Activated gamma-delta T cell treated with Interleukin-2 at 50 U/mL for 16 hours (primary cell): ENCODE data around the gene EID2B.

Source experiments
- DNase-seq: peaks from one replicate; pipeline ENCODE4 v3.0.0-alpha.2; 2020

EID2B gene

GRCh38 chr19:39531834-39532232, 819 bp downstream of the EID2B start:
- DNase-seq, result no peak

DNA sequence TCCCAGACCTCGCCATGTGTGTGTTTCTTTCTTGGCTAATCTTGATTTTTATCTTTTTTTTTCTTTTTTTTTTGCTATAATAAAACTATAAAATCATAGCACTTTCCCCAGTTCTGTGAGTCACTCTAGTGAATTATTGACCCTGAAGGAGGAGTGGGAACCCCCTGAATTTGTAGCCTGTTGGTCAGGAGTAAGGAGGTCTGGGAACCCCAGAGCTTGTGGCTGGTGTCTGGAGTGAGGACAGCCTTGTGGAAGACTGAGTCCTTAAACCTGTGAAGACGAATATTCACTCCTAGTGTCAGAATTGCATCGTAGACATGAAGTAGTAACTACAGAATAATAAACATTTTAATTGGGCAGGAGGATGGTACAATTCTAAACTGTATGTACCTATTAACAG, 7.4 kb downstream of the EID2B start:
- no peak for DNase-seq

DNA sequence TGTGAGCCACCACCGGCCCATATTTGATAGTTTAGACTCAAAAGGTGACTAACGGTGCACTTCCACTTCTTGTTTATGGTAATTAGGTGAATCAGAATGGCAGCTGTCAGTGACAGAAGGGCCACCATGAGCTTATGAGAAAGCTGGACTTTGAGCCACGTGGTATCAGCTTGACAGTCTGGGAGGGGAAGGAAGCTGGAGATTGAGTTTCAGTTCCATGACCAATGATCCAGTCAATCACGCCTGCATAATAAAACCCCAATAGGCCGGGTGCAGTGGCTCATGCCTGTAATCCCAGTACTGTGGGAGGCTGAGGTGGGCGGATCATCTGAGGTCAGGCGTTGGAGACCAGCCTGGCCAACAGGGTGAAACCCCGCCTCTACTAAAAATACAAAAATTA, 8.2 kb downstream of the EID2B start:
- no peak for DNase-seq

DNA sequence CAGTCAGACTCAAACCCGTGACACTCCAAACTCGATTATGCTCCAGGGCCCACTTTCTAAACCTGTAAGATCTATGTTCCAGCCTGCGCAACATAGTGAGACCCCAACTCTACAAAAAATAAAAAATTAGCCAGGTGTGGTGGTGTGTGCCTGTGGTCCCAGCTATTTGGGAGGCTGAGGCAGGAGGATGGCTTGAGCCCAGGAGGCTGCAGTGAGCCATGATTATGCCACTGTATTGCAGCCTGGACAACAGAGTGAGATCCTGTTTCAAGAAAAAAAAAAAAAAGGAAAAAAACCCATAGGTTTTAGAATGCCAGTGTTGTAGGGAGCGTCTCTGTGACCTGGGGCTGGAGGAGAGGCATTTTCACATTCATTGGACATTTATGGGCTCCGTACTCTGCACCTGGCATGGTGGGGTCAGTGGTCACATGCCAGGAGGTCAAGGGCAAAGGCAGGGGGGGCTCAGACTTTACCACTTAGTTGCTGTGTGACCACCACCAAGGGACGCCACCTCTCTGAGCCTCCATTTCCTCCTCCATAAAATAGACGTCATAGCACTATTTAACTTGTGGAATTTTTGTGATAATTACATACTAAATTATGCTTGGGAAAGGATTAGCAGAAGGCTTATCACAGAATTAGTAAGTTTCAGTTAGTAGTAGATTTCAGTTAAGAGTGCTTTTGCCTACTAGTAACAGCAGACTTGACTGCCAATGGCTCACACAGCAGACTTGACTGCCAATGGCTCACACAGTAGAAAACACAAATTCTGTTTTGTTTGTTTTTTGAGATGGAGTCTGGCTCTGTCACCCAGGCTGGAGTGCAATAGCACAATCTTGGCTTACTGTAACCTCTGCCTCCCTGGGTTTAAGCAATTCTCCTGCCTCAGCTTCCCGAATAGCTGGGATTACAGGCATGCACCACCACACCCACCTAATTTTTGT, 11.8 kb downstream of the EID2B start:
- no peak for DNase-seq

GRCh38 chr19:39518975-39519374, 13.7 kb downstream of the EID2B start:
- DNase-seq, result no peak

DNA sequence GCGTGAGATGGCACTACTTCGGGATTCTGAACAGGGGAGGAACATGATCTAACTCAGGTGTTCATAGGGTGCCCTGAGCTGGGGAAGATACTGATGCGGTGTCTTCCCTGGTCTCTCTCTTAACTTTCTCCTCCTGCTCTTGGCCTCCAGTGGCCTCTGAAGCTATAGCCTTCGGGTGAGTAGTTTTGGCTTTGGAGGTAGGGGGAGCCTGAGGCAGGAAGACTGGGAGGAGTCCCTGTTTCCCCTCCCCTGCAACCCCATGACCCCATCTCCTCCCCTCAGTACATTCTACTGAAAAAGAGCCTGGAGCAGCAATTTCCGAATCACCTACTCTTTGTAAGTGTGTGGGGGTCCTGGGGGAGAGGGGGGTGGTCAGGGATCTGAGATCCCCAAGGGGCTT, 14.2 kb downstream of the EID2B start:
- DNase-seq, result no peak

DNA sequence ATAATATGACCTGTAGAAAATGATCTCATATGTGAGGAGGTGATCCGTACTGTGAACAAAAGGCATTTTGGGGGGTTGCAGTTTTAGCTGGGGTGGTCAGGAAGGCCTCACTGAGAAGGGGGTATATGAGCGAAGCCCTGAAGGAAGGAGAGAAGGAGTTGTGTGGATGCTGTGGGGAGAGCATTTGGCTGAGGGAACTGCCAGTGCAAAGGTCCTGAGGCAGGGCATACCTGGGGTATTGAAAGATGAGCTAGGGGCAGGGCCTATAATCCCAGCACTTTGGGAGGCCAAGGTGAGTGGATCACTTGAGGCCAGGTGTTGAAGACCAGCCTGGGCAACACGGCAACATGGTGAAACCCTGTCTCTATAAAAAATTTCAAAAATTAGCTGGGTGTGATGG, 15.2 kb downstream of the EID2B start:
- no peak for DNase-seq

DNA sequence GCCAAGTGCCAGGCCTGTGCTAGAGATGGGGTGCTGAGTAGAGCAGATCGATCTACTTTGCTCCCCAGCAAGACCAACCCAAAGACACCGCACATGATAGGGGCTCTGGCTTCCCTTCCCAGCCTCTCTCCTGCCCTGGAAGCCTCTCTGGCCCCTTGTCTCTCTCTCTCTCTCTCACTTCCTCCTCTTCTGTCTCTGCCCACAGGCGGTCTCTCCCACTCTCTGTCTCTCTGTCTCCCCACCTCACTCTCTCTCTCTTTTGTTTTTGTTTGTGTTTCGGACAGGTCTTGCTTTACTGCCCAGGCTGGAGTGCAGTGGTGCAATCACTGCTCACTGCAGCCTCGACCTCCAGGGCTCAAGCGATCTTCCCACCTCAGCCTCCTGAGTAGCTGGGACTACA, 16.4 kb downstream of the EID2B start:
- DNase-seq, result no peak

DNA sequence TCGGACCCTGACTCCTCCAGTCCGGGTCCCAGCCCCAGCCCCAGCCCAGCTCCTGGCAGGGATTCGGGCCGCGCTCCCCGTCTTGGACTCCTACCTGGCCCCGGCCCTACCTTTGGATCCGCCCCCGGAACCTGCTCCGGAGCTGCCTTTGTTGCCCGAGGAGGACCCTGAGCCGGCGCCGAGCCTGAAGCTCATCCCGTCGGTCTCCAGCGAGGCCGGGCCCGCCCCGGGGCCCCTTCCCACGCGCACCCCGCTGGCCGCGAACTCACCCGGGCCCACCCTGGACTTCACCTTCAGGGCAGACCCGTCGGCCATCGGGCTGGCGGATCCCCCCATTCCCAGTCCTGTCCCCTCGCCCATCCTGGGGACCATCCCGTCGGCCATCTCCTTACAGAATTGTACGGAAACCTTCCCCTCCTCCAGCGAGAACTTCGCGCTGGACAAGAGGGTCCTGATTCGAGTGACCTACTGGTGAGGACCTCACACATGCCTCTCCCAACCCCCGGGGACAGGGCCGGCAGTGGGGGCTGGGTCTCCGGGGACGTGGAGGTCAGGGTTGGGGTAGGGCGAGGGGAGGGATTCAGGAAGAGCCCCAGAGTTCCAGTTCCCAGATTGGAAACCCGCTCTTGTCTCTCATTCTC, 17.0 kb downstream of the EID2B start:
- no peak for DNase-seq

GRCh38 chr19:39514840-39515550, 17.7 kb downstream of the EID2B start, which contains the start of gene SELENOV:
Gene SELENOV (plus strand): TSS chr19:39515139. CDS start chr19:39515213, 74 bp downstream.
- peak; percentile 23 for DNase-seq

DNA sequence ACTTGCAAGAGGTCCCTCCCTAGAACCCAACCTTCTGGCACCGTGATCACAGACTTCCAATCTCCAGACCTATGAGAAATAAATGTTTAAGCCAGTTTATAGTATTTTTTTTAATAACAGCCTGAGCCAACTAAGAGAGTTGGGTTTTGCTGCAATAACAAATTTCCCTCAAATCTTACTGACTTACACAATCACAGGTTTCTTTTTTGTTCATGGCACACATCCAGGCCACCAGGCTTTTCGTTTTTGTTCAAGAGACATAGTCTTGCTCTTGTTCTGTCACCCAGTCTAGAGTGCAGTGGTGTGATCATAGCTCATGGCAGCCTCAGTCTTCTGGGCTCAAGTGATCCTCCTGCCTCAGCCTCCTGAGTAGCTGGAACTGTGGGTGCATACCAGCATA, 19.7 kb downstream of the EID2B start:
- DNase-seq, result no peak

DNA sequence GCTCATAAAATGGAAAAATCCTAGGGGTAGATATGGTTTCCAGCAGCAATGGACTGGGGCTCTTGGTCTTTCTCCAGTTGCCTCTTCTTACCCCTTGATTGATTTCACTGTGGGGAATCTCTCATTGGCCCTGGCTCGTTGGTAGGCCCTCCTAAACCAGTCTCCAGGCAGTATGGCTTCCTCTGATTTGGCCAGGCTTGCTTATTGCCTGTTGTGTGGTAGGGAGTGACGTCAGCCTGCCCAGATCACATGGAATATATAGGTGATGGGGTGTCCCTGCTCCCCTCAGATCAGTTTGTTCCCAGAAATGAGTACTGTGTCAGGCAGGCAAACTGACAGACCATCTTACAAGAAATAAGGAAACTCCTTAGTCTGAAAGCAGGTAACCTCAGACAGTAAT, 23.4 kb downstream of the EID2B start:
- DNase-seq, result no peak

GRCh38 chr19:39508629-39509028, 24.0 kb downstream of the EID2B start:
- DNase-seq, result no peak

DNA sequence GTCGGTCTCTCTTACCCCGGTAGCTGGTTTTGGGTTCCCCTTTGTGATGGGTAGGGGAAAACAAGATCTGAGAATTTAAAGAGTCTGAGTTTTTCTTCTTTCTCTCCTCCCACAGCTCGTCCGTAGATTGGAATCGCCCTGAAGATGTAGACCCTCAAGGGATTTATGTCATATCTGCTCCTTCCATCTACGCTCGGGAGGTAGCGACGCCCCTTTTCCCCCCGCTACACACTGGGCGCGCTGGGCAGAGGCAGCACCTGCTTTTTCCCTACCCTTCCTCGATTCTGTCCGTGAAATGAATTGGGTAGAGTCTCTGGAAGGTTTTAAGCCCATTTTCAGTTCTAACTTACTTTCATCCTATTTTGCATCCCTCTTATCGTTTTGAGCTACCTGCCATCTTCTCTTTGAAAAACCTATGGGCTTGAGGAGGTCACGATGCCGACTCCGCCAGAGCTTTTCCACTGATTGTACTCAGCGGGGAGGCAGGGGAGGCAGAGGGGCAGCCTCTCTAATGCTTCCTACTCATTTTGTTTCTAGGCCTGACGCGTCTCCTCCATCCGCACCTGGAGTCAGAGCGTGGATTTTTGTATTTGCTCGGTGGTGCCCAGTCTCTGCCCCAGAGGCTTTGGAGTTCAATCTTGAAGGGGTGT, 24.8 kb downstream of the EID2B start:
- DNase-seq, result no peak

DNA sequence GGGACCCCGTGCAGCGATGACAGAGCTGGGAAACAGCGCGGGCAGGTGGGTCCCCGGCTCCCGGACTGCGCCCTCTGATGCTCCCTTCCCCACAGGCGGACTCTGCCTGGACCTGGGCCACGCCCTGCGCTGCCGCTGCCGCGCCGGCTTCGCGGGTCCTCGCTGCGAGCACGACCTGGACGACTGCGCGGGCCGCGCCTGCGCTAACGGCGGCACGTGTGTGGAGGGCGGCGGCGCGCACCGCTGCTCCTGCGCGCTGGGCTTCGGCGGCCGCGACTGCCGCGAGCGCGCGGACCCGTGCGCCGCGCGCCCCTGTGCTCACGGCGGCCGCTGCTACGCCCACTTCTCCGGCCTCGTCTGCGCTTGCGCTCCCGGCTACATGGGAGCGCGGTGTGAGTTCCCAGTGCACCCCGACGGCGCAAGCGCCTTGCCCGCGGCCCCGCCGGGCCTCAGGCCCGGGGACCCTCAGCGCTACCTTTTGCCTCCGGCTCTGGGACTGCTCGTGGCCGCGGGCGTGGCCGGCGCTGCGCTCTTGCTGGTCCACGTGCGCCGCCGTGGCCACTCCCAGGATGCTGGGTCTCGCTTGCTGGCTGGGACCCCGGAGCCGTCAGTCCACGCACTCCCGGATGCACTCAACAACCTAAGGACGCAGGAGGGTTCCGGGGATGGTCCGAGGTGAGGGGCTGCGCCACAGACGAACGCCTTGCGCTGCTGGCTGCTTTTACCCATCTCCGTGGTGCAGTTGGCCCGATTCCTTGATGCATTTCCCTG, 25.5 kb downstream of the EID2B start:
- no peak for DNase-seq

DNA sequence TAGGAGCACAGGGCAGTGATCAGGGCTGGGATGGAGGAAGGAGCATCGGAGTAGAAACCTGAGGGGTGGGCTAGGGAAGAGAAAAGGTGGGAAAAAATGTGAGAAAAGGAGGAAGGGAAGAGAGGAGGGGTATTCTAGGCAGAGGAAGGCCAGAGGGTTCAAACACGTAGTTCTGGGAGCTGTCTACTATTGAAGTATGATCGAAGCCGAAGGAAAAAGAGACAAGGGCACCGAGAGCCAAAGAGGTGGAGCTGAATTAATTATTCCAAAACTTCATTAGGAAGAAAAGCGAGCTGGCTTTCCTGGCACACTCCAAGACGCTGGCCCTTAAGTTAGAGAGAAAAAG, 26.1 kb downstream of the EID2B start:
- no peak for DNase-seq

DNA sequence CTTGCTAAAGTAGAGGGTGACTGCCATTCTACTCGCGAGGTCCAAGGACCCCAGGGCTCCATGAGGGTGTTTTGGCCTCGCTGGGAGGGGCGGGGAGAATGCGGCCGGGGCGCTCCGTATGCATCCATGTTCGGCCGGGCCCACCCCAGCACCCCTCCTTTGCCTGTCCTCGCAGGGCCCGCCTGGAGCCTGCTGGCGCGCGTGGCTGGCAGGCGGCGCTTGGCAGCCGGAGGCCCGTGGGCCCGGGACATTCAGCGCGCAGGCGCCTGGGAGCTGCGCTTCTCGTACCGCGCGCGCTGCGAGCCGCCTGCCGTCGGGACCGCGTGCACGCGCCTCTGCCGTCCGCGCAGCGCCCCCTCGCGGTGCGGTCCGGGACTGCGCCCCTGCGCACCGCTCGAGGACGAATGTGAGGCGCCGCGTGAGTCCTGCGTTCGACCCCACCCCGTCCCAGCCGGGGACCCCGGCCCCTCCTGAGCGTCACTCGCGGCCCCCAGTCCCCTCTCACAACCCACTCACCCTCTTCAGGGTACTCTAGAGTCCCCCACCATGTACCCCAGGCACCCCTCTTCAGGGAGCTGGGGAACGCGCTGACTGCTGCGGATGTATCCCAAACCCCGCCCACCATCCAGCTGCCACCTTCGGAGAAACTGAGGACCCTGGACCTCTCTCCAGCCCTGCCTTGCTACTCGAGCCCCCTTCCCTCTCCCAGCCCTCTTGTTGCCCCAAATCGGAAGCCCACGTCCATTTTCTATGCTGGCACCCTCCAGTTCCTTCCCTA, 29.8 kb downstream of the EID2B start:
- DNase-seq, result peak; percentile 65

DNA sequence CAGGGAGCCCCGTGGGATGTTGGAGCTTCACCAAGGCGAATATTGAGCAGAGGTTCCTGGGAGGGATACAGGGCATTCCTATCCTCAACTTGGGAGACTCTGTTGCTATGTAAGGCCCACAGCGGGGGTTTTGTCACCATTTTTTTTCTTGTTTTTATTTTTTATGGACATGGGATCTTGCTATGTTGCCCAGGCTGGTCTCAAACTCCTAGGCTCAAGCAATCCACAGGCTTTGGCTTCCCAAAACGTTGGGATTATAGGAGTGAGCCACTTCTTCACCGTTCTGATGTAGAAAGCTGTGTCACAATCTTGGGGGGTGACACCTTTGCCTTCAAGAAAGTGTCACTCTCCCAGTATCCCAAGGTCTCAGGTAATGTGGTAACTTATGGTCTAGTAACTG, 31.3 kb downstream of the EID2B start:
- no peak for DNase-seq

- DNase-seq, result no peak
Measured at GRCh38 chr19:39500543-39500942, 32.1 kb downstream of the EID2B start.

GRCh38 chr19:39499932-39500331, 32.7 kb downstream of the EID2B start:
- DNase-seq, result no peak

GRCh38 chr19:39498798-39499642, 33.6 kb downstream of the EID2B start, which contains the start of gene DLL3:
Gene DLL3 (plus strand): TSS chr19:39498947. CDS start chr19:39498975, 28 bp downstream.
- no peak for DNase-seq
